ENCODE measurements around the gene IL32.

GRCh38 chr16:3073448-3073847, 8.0 kb downstream of the IL32 start:
- TF ChIP-seq CTCF (IDR thresholded peaks at IDR 0.05) (no peak), POLR2A (IDR thresholded peaks at IDR 0.05) (no peak)
